ENCODE results near the gene MTMR3.

The MTMR3 gene

GRCh38 chr22:30026756-30027155 is 143.8 kb downstream of the MTMR3 start:
- TF ChIP-seq REST (IDR thresholded peaks at IDR 0.05; ENCODE audit: insufficient read depth in 1 of 2, low read depth in 2 of 2, low read length in 2 of 2) (no peak), POLR2AphosphoS5 (IDR thresholded peaks at IDR 0.05; ENCODE audit: low read depth, low read length) (no peak), SIN3A (IDR thresholded peaks at IDR 0.05; ENCODE audit: borderline replicate concordance, insufficient read depth, low read length) (no peak), TAF1 (IDR thresholded peaks at IDR 0.05; ENCODE audit: borderline replicate concordance, insufficient read depth, low read length) (no peak), FOXP2 (optimal IDR thresholded peaks at IDR 0.05; ENCODE audit: borderline replicate concordance, extremely low read depth, extremely low read length, insufficient read depth) (no peak)

- TF ChIP-seq REST (IDR thresholded peaks at IDR 0.05; ENCODE audit: insufficient read depth in 1 of 2, low read depth in 2 of 2, low read length in 2 of 2) = no peak
- TF ChIP-seq TAF1 (IDR thresholded peaks at IDR 0.05; ENCODE audit: borderline replicate concordance, insufficient read depth, low read length) = no peak
- TF ChIP-seq FOXP2 (optimal IDR thresholded peaks at IDR 0.05; ENCODE audit: borderline replicate concordance, extremely low read depth, extremely low read length, insufficient read depth) = no peak
- no peak for TF ChIP-seq SIN3A (IDR thresholded peaks at IDR 0.05; ENCODE audit: borderline replicate concordance, insufficient read depth, low read length)
- TF ChIP-seq POLR2AphosphoS5 (IDR thresholded peaks at IDR 0.05; ENCODE audit: low read depth, low read length) = no peak
Measured at GRCh38 chr22:30027169-30027568, 144.2 kb downstream of the MTMR3 start.

DNA sequence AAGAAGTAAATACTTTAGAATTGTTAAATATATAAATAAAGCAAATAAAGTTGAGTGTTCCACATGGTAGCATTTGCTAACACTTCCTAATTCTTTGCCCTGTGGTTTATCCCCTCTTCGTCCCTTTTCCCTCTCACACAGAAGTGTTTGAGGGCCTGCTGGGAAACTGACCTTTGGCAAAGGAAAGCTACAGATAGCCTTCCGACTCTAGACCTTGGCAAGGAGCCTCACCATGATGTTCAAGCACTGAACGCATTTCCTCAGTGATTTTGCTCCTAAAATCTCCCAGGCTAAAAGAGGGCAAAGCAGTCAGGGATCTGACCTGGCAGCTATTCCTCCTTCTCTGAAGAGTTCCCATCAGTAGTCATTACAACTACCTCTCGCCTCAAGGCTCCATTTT is 144.8 kb downstream of the MTMR3 start:
- TF ChIP-seq FOXP2 (optimal IDR thresholded peaks at IDR 0.05; ENCODE audit: borderline replicate concordance, extremely low read depth, extremely low read length, insufficient read depth) = no peak
- no peak for TF ChIP-seq POLR2AphosphoS5 (IDR thresholded peaks at IDR 0.05; ENCODE audit: low read depth, low read length)
- TF ChIP-seq SIN3A (IDR thresholded peaks at IDR 0.05; ENCODE audit: borderline replicate concordance, insufficient read depth, low read length) = no peak
- no peak for TF ChIP-seq REST (IDR thresholded peaks at IDR 0.05; ENCODE audit: insufficient read depth in 1 of 2, low read depth in 2 of 2, low read length in 2 of 2)
- no peak for TF ChIP-seq TAF1 (IDR thresholded peaks at IDR 0.05; ENCODE audit: borderline replicate concordance, insufficient read depth, low read length)

GRCh38 chr22:30028731-30029130 is 145.8 kb downstream of the MTMR3 start:
- no peak for TF ChIP-seq POLR2AphosphoS5 (IDR thresholded peaks at IDR 0.05; ENCODE audit: low read depth, low read length)
- no peak for TF ChIP-seq TAF1 (IDR thresholded peaks at IDR 0.05; ENCODE audit: borderline replicate concordance, insufficient read depth, low read length)
- TF ChIP-seq REST (IDR thresholded peaks at IDR 0.05; ENCODE audit: insufficient read depth in 1 of 2, low read depth in 2 of 2, low read length in 2 of 2) = no peak
- TF ChIP-seq FOXP2 (optimal IDR thresholded peaks at IDR 0.05; ENCODE audit: borderline replicate concordance, extremely low read depth, extremely low read length, insufficient read depth) = no peak
- TF ChIP-seq SIN3A (IDR thresholded peaks at IDR 0.05; ENCODE audit: borderline replicate concordance, insufficient read depth, low read length) = no peak

GRCh38 chr22:30029512-30029911 is 146.5 kb downstream of the MTMR3 start:
- TF ChIP-seq POLR2AphosphoS5 (IDR thresholded peaks at IDR 0.05; ENCODE audit: low read depth, low read length) (no peak), TAF1 (IDR thresholded peaks at IDR 0.05; ENCODE audit: borderline replicate concordance, insufficient read depth, low read length) (no peak), FOXP2 (optimal IDR thresholded peaks at IDR 0.05; ENCODE audit: borderline replicate concordance, extremely low read depth, extremely low read length, insufficient read depth) (no peak), SIN3A (IDR thresholded peaks at IDR 0.05; ENCODE audit: borderline replicate concordance, insufficient read depth, low read length) (no peak), REST (IDR thresholded peaks at IDR 0.05; ENCODE audit: insufficient read depth in 1 of 2, low read depth in 2 of 2, low read length in 2 of 2) (no peak)

Data from PFSK-1 (cell line).